Keratinocyte (primary cell): ENCODE results near the gene MLLT3. TPM values are rescaled to one million over a fixed set of nuclear protein-coding genes. Genes with fewer than 3 reads are reported as not detected.

Experiments used
- DNase-seq: peaks from one replicate; pipeline ENCODE4 v3.0.0-alpha.2; 2011; ENCODE audit warnings: low read depth, missing footprints, low spot score
- FAIRE-seq: peaks from 2 replicates; lab custom pipeline; 2011; peaks lifted over from hg19 to GRCh38; lab: Jason Lieb, UNC
- H2AFZ ChIP-seq: 2 replicates; pipeline ENCODE4 v1.6.0; 2012; ENCODE audit warnings: low read length, control low read depth, inconsistent platforms; ENCODE audit not compliant: control insufficient read depth
- H3K27ac ChIP-seq: 2 replicates; pipeline ENCODE4 v1.5.1; 2011; ENCODE audit warnings: low read length; ENCODE audit not compliant: control insufficient read depth, insufficient read depth
- H3K27me3 ChIP-seq: 3 replicates; pipeline ENCODE4 v1.6.0; 2011; ENCODE audit warnings: low read length; ENCODE audit not compliant: control insufficient read depth, insufficient read depth; ENCODE audit errors: extremely low read depth
- H3K36me3 ChIP-seq, 2 experiments: 2 replicates in 1 of 2; 3 replicates in 1 of 2; pipeline ENCODE4 v1.5.1; 2011; ENCODE audit warnings: low read length in 2 of 2, mild to moderate bottlenecking in 1 of 2; ENCODE audit not compliant: control insufficient read depth in 2 of 2, insufficient read depth in 2 of 2; ENCODE audit errors: extremely low read depth in 1 of 2
- H3K4me1 ChIP-seq: 3 replicates; pipeline ENCODE4 v1.5.1; 2011; ENCODE audit warnings: low read length; ENCODE audit not compliant: control insufficient read depth, insufficient read depth; ENCODE audit errors: extremely low read depth
- H3K4me2 ChIP-seq: 3 replicates; pipeline ENCODE4 v1.6.0; 2011; ENCODE audit warnings: low read depth, low read length; ENCODE audit not compliant: control insufficient read depth, insufficient read depth; ENCODE audit errors: extremely low read depth
- H3K4me3 ChIP-seq, 3 experiments: fragments of 200-600 bp in 1 of 3; sonication (generic) in 1 of 3; 2 replicates in 2 of 3; 3 replicates in 1 of 3; pipeline ENCODE4 v1.5.1; 2011 to 2016; ENCODE audit warnings: low read length in 3 of 3, mild to moderate bottlenecking in 3 of 3, control low read depth in 2 of 3, inconsistent platforms in 1 of 3, low read depth in 1 of 3, mixed read lengths in 1 of 3, mixed run types in 1 of 3, moderate library complexity in 1 of 3; ENCODE audit not compliant: control insufficient read depth in 2 of 3, insufficient read depth in 2 of 3; ENCODE audit errors: extremely low read depth in 1 of 3
- H3K79me2 ChIP-seq: 2 replicates; pipeline ENCODE4 v1.6.0; 2012; ENCODE audit warnings: low read length; ENCODE audit not compliant: control insufficient read depth, insufficient read depth
- H3K9ac ChIP-seq: 3 replicates; pipeline ENCODE4 v1.6.0; 2011; ENCODE audit warnings: low read length; ENCODE audit not compliant: control insufficient read depth, insufficient read depth; ENCODE audit errors: extremely low read depth
- H3K9me1 ChIP-seq: 3 replicates; pipeline ENCODE4 v1.6.0; 2011; ENCODE audit warnings: low read length; ENCODE audit not compliant: control insufficient read depth, insufficient read depth; ENCODE audit errors: extremely low read depth
- H3K9me3 ChIP-seq: 2 replicates; pipeline ENCODE4 v1.5.1; 2012; ENCODE audit warnings: low read depth, low read length; ENCODE audit not compliant: control insufficient read depth
- H4K20me1 ChIP-seq: 3 replicates; pipeline ENCODE4 v1.6.0; 2011; ENCODE audit warnings: low read length; ENCODE audit not compliant: control insufficient read depth, insufficient read depth; ENCODE audit errors: extremely low read depth
- CTCF ChIP-seq, 3 experiments: IDR thresholded peaks in 1 of 3; conservative IDR thresholded peaks in 1 of 3; optimal IDR thresholded peaks in 1 of 3; 2 replicates in 2 of 3; 3 replicates in 1 of 3; pipeline versions ENCODE3 to v1.5.1; 2011; ENCODE audit warnings: low read length in 3 of 3, mild to moderate bottlenecking in 3 of 3, moderate library complexity in 2 of 3, control low read depth in 1 of 3, inconsistent platforms in 1 of 3; ENCODE audit not compliant: insufficient read depth in 2 of 3; ENCODE audit errors: extremely low read depth in 1 of 3
- EZH2 ChIP-seq: IDR thresholded peaks from one replicate; pipeline ENCODE4 v1.6.1; 2012; ENCODE audit warnings: inconsistent platforms, mild to moderate bottlenecking, low read length, moderate library complexity
- dilution Hi-C: fragments of 300-500 bp; cut with MboI; formaldehyde crosslinking; loops from one replicate; pipeline ENCODE4 v1.7.0; 2020; ENCODE audit warnings: low sequenced_read_pairs; ENCODE audit not compliant: extremely low pct_ligation_motif_present
- polyA plus RNA-seq, 5 experiments: library from polyadenylated mRNA; depleted of rRNA in 3 of 5; stranded (reverse) in 3 of 5; stranded (forward) in 1 of 5; unstranded in 1 of 5; fragments of >200 nt; gene quantifications; 1 replicate in 1 of 5; 2 replicates in 3 of 5; 3 replicates in 1 of 5; pipeline versions ENCODE4 v1.2.1 to v1.2.3, GENCODE V29; 2011 to 2012; ENCODE audit warnings: missing spikeins in 2 of 5, low read depth in 1 of 5, low replicate concordance in 1 of 5

The MLLT3 gene
- polyA plus RNA-seq, 1 donor (not counting 4 experiments of a cell fraction or from before 2014, with no cell fraction given): 17.0 TPM

- Histone ChIP-seq H3K36me3 (no peaks in the 10 kb centered on the region), H3K27me3 (no peaks in the 10 kb centered on the region), H3K4me2 (no peak overlapping the region), H3K9me1 (no peaks in the 10 kb centered on the region), H3K79me2 (no peaks in the 10 kb centered on the region), H4K20me1 (no peaks in the 10 kb centered on the region), H3K9me3 (no peaks in the 10 kb centered on the region), H3K4me3 (no peak overlapping the region), H2AFZ (no peak overlapping the region), H3K4me1 (no peaks in the 10 kb centered on the region), H3K9ac (no peak overlapping the region), H3K27ac (no peak overlapping the region)
- FAIRE-seq (no peak), DNase-seq (no peak)
- no peak for TF ChIP-seq CTCF (optimal IDR thresholded peaks at IDR 0.05 in 1 of 3, IDR thresholded peaks at IDR 0.05 in 1 of 3, conservative IDR thresholded peaks at IDR 0.05 in 1 of 3; ENCODE audit: extremely low read depth in 1 of 3, insufficient read depth in 2 of 3, low read length in 3 of 3)
- TF ChIP-seq EZH2: no peak
- dilution Hi-C loops: loop anchor here (10.0 kb wide), 1 partner anchor 58 kb away; no protein-coding TSS in a partner anchor
Measured at GRCh38 chr9:20472342-20473045, 149.8 kb downstream of the MLLT3 start.

GRCh38 chr9:20466328-20467008 lies 155.8 kb downstream of the MLLT3 start:
- no peaks in the 10 kb centered on the region for H4K20me1 ChIP-seq
- no peaks in the 10 kb centered on the region for H3K9me1 ChIP-seq
- H3K79me2 ChIP-seq: no peaks in the 10 kb centered on the region

More at GRCh38 chr9:20466328-20467008, 155.8 kb downstream of the MLLT3 start:
- Histone ChIP-seq H3K4me3 (no peak overlapping the region), H3K36me3 (no peaks in the 10 kb centered on the region), H3K27ac (no peak overlapping the region), H3K4me1 (no peaks in the 10 kb centered on the region), H3K27me3 (no peaks in the 10 kb centered on the region), H3K9ac (no peak overlapping the region), H3K9me3 (no peaks in the 10 kb centered on the region), H2AFZ (no peak overlapping the region), H3K4me2 (no peak overlapping the region)
- dilution Hi-C loops: no loop called here
- no peak for FAIRE-seq
- TF ChIP-seq EZH2: no peak
- DNase-seq: no peak
